GM18517 (cell line): Measurements from ENCODE around the gene DGKD.
A peak's percentile ranks its signal among the peaks of the same experiment; 100 is the strongest.
"Not testable (repeated sequence)": the region's sequence is repeated elsewhere in the genome, so short reads cannot be mapped to it uniquely, and the experiment has no call there.

Source experiments
- ATAC-seq: cut with Tn5 transposase; IDR thresholded peaks from one replicate; pipeline ENCODE4 v1.9.1; 2021; ENCODE audit warnings: mild to moderate bottlenecking, moderate library complexity; ENCODE audit not compliant: unreplicated experiment

Gene DGKD

DNA sequence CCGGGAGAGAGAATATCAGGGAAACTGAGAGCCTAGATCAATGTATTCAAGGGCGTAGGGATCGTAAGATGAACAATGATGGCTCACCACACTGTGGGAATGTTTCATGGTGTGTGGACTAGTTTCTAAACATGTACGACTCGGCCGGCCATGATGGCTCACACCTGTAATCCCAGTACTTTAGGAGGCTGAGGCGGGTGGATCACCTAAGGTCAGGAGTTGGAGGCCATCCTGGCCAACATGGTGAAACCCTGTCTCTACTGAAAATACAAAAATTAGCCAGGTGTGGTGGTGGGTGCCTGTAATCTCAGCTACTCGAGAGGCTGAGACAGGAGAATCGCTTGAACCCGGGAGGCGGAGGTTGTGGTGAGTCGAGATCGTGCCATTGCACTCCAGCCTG is 18.2 kb upstream of the DGKD start:
- not testable (repeated sequence) for ATAC-seq

DNA sequence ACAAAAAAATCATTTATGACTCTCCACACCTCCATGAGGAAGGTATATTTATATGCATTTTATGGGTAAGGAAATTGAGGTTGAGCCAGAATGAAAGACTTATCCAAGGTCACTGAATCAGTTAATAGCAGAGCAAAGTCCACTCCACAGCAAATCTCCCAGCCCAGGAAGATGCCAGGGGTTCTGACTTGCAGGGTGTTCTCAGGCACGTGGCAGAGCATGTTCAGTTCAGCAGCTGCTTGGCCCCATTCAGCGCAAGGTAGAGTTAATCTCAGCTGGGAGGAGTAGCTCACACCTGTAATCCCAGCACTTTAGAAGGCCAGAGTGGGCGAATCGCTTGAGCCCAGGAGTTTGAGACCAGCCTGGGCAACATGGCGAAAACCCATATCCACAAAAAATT is 17.8 kb upstream of the DGKD start:
- no peak for ATAC-seq

DNA sequence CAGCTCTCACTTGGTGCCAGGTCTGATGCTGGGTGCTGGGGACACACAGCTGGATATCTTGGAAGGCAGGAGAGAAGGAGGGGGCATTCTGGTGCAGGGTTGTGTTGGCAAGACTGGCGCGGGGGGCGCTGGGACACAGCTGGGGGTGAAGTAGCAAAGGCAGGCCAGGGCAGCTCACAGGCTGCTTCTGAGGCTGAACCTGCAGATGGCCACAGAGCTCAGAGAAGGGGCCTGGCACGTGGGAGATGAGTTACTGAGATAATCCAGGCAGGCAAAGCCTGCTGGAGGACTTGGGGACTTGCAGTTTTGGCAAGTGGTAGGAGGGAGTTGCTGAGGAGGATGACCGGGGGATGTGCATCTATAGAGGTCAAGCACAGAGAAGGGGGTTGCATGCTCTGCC is 16.2 kb upstream of the DGKD start:
- ATAC-seq: no peak

DNA sequence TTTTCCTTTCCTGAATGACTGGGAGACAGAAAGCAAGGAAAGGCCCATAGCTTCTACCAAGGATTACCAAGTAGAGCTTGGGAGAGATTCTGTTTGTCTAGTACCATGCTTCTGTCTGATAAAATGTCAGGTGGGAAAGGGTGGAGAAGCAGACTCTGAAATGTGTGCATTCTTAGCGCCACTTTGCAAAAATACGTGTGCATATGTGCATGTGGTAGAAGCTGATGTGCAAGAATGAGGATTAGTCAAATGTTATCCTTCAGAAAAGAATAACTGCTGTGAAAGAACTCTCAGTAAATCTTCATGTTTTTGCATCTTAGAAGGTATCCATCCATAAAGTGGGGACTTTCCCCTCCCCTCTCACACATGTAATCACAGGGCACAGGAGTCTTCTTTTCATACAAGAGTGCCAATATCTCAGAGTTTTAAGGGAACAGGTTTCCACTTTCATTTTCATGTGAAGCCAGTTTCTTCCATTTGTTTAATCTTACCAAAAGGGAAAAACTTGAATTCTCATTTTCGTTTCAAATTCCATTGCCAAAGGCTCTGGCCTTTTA is 15.4 kb upstream of the DGKD start:
- ATAC-seq: no peak

DNA sequence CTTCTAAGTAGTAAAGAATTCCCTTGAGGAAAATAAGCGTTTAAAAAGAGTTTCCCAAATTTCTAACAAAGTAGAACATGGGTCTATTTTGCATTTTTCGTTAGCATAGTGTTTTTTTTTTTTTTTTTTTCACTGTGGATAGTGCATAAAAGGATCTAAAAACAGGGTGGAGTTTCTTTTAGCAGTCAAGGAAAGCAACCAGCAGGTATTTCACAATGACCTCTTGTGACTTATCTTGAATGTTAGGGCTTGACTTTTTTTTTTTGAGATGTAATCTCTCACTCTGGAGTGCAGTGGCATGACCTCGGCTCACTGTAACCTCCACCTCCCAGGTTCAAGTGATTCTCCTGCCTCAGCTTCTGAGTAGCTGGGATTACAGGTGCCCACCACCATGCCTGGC is 14.9 kb upstream of the DGKD start:
- no peak for ATAC-seq

DNA sequence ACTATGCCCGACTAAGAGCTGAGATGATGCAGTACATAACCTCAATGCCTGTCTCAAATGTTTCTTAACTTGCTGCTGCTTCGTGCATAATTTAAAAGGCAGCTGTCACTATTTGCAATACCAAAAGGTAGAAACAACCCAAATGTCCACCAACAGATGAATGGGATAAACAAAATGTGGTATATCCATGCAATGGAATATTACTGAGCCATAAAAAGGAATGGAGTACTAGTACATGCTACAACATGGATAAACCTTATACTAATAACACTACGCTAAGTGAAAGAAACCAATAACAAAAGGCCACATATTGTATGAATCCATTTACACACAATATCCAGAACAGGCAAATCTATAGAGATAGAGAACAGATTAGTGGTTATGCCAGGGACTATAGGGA is 13.0 kb upstream of the DGKD start:
- no peak for ATAC-seq

DNA sequence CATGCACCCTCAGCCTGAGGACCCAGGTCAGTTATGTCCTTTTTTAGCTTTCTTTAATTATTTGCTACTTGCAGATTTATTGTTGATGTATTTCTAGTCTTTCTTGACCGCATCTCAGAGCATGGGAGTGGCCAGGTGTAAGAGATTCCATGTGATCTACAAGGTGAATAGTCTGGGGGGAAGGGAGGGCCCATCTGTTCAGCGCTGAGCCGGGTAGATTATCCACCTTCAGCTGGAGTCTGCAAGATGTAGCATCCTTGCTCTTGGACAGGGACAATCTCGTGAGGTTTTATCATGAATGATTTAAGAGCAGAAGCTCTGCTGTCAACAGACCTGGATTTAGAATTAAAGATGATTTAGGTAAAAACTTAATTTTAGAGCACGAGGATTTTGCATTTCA is 12.0 kb upstream of the DGKD start:
- no peak for ATAC-seq

DNA sequence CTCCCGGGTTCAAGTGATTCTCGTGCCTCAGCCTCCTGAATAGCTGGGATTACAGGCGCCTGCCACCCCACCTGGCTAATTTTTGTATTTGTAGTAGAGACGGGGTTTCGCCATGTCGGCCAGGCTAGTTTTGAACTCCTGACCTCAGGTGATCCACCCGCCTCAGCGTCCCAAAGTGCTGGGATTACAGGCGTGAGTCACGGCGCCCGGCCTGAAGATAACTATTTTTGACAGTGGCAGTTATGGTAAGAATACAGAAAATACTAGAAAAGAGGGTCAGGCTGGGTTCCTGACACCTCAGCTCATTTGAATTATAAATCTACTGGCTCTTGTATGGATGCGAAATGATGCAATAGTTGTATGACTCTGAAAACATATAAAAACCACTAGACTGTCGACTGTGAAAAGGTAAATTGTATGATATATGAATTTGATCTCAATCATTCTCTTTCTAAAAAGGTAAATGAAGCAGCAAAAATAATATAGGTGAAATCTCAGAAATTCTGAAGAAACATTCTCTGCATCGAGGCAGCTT is 11.1 kb upstream of the DGKD start:
- ATAC-seq: no peak

DNA sequence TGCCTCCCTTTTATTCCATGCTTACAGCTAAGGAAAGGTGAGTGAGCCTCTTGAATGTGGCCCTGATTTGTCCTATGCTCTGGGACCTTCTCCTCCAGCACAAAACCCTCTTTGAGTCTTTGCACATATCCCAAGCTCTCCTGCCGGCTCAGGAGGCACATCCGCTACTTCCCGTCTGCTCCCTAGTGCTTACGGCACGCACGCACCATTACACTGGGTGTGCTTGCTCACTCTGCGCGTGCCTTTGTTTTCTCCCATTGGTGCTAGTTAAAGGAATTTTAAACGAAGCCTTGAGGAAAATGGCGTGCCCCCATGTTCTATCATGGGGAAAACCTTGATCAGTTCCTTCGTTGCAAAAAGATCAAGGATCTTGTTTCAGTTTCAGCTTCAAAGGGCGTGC is 7.9 kb upstream of the DGKD start:
- ATAC-seq: no peak

DNA sequence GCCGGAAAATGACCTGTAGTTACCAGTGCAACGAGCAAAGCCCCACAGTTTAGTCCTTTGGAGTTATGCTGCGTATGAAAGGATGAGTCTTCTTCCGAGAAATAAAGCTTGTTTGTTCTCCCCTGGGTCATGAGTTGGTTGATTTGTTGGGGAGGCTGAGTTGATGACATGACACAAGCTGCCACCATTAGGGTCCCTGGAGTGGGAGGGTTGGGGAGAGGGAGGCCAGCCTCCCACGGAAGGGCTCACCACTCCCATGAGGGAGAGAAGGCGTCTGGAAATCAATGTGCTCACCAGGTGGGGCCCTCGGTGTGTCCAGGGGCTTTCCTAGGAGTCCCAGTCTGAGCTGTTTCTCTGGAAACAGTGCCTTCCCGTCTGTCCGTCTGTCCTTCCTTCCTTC is 7.4 kb upstream of the DGKD start:
- ATAC-seq: no peak

DNA sequence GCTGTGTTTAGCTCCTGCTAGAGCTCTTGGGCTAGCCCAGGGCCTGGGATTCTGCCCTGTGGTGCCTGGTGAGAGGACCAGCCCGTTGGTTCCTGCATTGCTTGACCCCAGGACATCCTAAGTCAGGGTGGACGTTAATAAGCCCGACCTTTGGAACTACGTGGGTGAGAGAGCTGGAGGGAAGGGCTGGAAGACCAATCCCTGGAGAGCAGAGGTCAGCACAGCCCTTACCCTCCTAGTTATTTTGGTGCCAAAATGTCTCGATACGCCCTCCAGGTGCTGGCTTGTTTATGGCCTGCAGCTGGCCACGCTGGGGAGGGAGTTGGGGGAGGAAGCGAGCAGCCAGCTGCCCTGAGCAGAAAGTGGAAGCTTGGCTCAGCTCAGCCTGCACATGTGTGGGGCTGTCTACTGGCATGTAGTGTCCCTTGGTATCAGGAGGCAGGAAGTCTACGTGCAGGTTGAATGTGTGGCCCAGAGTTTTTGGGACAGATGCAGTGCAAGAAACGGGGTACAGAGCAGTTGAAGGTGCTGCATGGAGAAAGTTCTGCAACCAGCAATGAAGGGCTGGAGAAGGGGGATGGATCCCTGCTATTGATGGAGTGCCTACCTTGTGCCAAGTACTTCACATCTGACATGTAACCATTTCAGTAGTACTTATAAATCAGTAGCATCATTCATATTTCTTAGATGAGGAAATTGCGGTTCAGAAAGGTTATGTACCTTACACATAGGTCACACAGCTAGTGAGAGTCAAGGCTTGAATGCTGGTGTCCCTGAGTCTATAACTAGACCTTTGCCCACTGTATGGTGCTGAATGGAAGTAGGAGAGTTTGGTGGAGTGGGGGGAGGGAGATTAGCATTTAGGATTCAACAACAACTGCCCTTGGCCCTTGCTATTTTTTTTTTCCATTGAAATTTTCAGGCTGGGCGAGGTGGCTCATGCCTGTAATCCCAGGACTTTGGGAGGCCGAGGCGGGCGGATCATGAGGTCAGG is 5.0 kb upstream of the DGKD start:
- peak; percentile 62 for ATAC-seq

DNA sequence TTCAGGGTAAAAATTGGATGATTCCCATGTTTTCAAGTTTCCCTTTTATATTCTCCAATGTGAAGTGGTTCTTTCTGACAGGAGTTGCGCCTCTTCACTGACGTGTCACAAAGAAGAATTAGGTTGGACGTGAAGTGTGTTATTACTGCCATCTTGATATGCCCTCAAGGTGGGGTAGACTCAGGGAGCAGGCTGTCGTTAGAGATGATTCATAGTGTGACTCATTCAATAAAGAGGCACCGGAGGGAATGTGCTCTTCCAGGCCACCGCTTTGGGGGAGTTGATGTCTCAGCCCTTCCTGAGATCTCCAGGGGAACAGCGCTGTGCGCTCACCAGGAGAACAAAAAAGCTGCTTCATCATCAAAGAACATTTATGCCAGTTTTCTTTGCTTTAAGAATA is 3.6 kb upstream of the DGKD start:
- no peak for ATAC-seq

DNA sequence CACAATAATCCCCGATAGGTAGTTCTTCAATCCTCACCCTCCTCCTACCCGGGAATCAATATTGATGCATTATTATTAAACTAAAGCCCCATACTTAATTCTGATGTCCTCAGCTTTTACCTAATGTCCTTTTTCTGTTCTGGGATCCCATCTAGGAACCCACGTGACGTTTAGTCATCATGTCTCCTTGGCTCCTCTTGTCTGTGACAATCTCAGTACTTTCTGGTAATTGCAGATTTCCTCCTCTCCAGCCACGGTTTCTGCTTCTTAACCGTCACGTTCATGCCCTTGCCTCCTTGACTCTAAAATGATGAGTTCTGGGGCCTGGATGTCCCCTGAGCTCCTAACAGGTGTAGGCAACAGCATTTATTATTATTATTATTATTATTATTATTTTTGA is 2.9 kb upstream of the DGKD start:
- ATAC-seq: no peak

DNA sequence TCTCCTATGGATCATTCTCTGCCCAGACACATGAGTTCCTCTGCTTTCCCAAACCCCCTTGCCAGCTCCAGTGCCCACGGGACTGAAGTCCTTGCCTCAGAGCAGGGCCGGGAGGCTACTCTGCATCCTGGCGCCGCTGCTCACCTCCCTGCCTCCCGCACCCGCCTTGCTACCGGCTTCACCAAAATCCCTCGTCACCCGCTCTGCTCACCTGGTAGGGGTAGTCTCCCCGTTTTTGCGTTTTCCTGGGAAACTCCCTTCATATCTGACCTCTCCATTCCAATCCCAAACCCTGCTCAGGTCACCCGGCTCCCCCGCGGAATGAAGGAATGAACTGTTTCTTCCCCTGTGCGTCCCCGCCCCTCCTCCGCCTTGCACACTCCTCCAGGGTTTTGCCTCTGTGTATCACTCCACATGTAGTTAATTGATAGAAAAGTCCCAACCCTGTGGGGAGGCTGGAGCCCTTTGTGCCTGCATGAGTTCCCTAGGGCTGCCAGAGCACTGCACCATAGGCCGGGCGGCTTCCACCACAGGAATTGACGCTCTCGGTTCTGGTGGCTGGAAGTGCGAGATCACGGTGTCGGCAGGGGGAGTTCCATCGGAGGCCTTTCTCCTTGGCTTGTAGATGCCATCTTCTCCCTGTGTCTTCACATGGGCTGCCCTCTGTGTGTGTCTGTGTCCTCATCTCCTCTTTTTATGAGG is 2.0 kb upstream of the DGKD start:
- ATAC-seq: no peak

DNA sequence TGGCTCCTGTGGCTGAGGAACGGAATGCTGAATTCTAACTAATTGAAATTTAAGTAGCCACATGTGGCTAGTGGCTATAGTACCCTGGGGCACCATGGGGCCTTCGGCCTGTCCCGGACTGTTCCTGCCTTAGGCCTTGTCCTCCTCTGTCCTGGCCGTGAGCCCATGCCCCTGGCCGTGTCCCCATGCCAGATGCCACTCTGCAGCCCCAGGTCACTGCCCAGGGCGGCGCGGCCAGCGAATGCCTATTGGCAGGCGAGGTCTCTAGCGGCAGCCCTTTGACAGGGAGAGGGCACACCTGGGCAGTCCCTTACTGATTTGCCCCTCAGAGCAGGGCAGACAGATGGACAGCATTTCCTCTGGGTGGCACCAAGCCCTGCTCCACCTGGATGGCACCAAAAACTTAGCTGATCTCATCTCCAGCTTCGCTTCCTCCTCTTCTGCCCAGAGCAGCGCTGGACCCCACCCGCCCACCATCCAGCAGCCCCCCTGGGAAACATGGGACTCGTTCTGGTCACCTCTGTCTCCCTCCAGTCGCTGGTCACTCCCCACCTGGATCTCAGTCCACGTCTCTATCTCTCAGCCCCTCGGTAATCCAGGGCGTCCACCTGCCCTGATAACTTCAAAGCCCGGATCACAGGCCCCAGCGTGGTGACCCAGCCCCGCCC is 1.1 kb upstream of the DGKD start:
- ATAC-seq: no peak

DNA sequence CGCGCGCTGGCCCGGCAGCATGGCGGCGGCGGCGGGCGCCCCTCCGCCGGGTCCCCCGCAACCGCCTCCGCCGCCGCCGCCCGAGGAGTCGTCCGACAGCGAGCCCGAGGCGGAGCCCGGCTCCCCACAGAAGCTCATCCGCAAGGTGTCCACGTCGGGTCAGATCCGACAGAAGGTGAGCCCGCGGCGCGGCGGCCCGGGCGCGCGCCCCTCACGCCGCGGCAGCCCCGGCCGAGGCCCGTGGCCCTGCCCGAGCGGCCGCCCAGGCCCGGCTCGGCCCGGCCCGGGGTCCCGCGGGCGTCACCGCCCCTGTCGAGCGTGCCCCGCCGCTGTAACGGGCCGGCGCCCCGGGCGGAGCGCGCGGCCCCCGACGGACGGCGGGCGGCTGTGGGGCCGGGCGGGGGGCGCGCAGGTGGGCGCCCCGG is 218 bp downstream of the DGKD start:
- ATAC-seq: no peak

DNA sequence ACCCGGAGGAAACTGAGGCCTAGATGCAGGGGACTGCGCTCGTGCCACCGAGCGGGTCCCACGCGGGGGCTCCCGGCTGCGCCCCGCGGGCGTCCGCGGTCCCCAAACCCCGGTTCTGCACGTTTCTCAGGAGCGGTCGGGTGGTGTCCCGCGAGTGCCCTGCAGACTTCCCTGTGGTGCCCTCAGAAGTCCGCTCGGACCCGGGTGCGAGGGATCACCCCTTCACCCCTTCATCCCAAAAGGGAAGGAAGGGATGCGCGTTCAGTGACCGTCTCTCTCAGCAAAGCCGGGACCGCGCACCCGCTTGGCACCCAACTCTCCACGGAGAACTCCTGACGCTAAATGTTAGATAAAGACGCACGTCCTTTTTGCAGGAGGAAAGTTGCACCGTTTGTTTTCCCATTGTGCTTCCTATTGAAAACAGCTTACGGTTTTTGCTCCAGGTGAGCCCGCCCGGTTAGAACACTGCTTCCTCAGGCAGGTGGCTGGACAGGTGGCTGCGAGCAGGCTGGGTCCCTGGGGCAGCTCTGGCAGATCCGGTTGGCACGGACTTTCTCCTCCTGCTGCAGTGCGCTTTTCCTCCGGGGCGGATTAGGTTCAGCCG is 779 bp downstream of the DGKD start:
- ATAC-seq: no peak

DNA sequence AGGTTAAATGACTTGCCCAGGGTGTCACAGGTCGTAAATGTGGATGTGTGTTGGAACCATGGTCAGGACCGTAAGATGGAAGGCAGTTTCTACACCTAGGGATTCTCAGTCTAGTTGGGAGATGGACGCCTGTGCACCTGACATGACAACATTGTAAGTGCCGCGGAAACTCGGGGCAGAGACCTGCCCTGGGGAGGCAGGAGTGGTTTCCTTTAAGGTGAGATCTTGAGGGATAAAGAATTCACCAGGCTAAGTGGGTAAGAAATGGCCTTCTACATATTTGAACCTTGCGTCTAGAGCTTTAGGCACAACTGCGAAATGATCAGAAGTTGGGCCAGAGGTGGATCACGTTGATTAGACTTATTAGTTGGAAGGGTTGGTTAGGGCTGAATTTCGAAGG is 1.6 kb downstream of the DGKD start:
- no peak for ATAC-seq

DNA sequence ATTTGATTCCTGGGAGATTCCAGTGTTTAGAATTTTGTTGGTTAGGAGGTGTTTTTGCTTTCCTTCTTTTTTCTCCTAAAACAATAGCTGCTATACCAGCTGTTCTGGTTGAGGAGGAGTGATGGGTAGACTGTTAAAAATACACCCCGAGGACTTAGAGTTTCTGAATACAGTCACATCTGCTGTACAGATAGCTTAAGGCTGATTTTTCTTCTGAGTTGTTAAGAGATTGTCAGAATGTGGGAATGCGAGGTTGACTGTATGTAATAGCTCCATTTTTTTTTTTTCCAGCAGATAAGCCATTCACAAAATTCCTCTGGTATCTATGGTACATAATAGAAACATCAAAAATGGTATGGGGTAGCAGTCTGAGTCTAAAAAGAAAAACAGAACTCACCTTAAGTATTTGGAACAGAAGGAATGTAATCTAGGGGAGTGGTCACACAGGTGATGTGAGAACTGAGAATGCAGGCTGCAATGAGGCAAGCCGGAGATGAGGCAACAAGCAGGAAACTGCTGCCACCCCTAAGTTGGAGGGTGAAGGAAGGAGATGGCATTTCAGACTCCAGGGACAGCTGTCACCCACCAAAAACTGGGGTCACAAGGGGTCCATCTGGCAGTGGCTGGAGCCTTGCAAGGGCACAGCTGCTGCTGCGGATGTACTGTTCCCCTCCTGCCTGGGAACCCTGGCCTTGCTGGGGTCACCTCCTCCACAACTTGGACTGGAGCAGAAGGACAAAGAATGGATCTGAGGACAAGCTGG is 2.4 kb downstream of the DGKD start:
- no peak for ATAC-seq

DNA sequence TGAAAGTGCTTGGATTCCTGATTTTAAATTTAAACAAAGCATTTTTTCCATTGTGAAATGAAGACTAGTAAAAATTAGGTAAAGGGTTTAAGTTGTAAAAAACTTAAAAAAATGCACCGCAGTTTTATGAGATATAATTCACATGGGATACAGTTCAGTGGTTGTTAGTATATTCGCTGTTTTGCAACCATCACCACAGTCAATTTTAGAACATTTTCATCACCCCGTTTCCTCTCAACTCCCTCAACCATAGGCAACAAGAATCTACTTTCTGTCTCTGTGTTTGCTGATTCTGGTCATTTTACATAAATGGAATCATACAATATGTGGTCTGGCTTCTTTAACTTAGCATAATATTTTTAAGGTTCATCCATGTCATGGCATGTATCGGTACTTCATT is 4.0 kb downstream of the DGKD start:
- no peak for ATAC-seq
